Naive thymus-derived CD4-positive, alpha-beta T cell (primary cell): ENCODE data around the gene CHRNB1. TPM values are rescaled to one million over a fixed set of nuclear protein-coding genes. Genes with fewer than 3 reads are reported as not detected.

Experiments used
- ATAC-seq: fragments of 150-1000 bp; cut with Tn5 transposase; 2 replicates; pipeline ENCODE4 v1.10.0; 2021; ENCODE audit warnings: mild to moderate bottlenecking, moderate library complexity
- CTCF ChIA-PET: fragments of 350-600 bp; sonication (Branson Sonifier 250); formaldehyde crosslinking; loops from one replicate; lab custom pipeline; 2021; ENCODE audit warnings: antibody characterized with exemption; lab: Charles Lee
- POLR2A ChIA-PET: fragments of 350-600 bp; sonication (Branson Sonifier 250); formaldehyde crosslinking; loops from one replicate; lab custom pipeline; 2021; ENCODE audit warnings: antibody characterized with exemption, inconsistent platforms; lab: Charles Lee
- DNase-seq, 9 donors: peaks; one replicate each; pipeline versions ENCODE4 v3.0.0 to v3.0.0-alpha.2; 2020 to 2022; ENCODE audit warnings: mixed read lengths in 1 of 9
- H3K27ac ChIP-seq: one replicate; pipeline ENCODE4 v1.7.0; 2013; ENCODE audit warnings: mild to moderate bottlenecking, low read depth, low read length, moderate library complexity
- H3K27me3 ChIP-seq, 2 donors: one replicate each; pipeline ENCODE4 v1.7.0; 2013; ENCODE audit warnings: low read length in 2 of 2, mild to moderate bottlenecking in 2 of 2, moderate library complexity in 2 of 2; ENCODE audit not compliant: control insufficient read depth in 2 of 2, insufficient read depth in 2 of 2
- H3K36me3 ChIP-seq, 3 experiments: 1 replicate in 2 of 3; 2 replicates in 1 of 3; pipeline ENCODE4 v1.7.0; 2013; ENCODE audit warnings: low read length in 3 of 3, mild to moderate bottlenecking in 3 of 3, moderate library complexity in 1 of 3; ENCODE audit not compliant: insufficient read depth in 3 of 3, control insufficient read depth in 2 of 3
- H3K4me1 ChIP-seq, 2 donors: one replicate each; pipeline ENCODE4 v1.7.0; 2013; ENCODE audit warnings: low read length in 2 of 2, mild to moderate bottlenecking in 2 of 2, moderate library complexity in 1 of 2; ENCODE audit not compliant: control insufficient read depth in 2 of 2, insufficient read depth in 2 of 2
- H3K4me3 ChIP-seq: 2 replicates; pipeline ENCODE4 v1.7.0; 2013; ENCODE audit warnings: mild to moderate bottlenecking, low read length
- H3K9me3 ChIP-seq, 3 experiments: 1 replicate in 2 of 3; 2 replicates in 1 of 3; pipeline ENCODE4 v1.7.0; 2013; ENCODE audit warnings: low read length in 3 of 3; ENCODE audit not compliant: control insufficient read depth in 2 of 3
- H3K27ac Mint-ChIP-seq, 9 donors: one replicate each; pipeline ENCODE4 v1.8.0; 2020 to 2022; ENCODE audit warnings: mixed read lengths in 9 of 9, mild to moderate bottlenecking in 8 of 9, moderate library complexity in 5 of 9, inconsistent platforms in 2 of 9
- H3K27me3 Mint-ChIP-seq, 5 donors: one replicate each; pipeline ENCODE4 v1.8.0; 2021 to 2022; ENCODE audit warnings: mixed read lengths in 5 of 5, mild to moderate bottlenecking in 1 of 5
- H3K36me3 Mint-ChIP-seq, 5 donors: one replicate each; pipeline ENCODE4 v1.8.0; 2020 to 2022; ENCODE audit warnings: mixed read lengths in 5 of 5, mild to moderate bottlenecking in 3 of 5, inconsistent platforms in 1 of 5
- H3K4me1 Mint-ChIP-seq, 7 donors: one replicate each; pipeline ENCODE4 v1.8.0; 2020 to 2022; ENCODE audit warnings: mixed read lengths in 7 of 7, mild to moderate bottlenecking in 3 of 7, inconsistent platforms in 1 of 7
- H3K4me3 Mint-ChIP-seq, 10 donors: one replicate each; pipeline ENCODE4 v1.8.0; 2020 to 2022; ENCODE audit warnings: mild to moderate bottlenecking in 10 of 10, mixed read lengths in 10 of 10, moderate library complexity in 6 of 10, inconsistent platforms in 2 of 10
- H3K9me3 Mint-ChIP-seq, 11 donors: one replicate each; pipeline ENCODE4 v1.8.0; 2020 to 2022; ENCODE audit warnings: mixed read lengths in 11 of 11, mild to moderate bottlenecking in 4 of 11, inconsistent platforms in 1 of 11, moderate library complexity in 1 of 11
- intact Hi-C, 2 donors: fragments of 100-400 bp; cut with micrococcal nuclease; formaldehyde crosslinking; loops; one replicate each; pipeline ENCODE4 v1.15.1; 2023
- polyA plus RNA-seq, 2 donors: library from polyadenylated mRNA; unstranded; fragments of 300-500 nt; fragmentation: Illumina TruSeq; gene quantifications; one replicate each; pipeline ENCODE4 v1.2.3, GENCODE V29; 2021
- total RNA-seq, 6 experiments: library from RNA in 5 of 6; stranded (reverse) in 5 of 6; gene quantifications; 1 replicate in 5 of 6; 2 replicates in 1 of 6; pipeline ENCODE4 v1.2.3 and lab custom pipeline; 2021 to 2026

Gene CHRNB1
- total and polyA plus RNA-seq, 7 experiments from 2014 or later = 6.0 to 24.8 (median 7.3) TPM

DNA sequence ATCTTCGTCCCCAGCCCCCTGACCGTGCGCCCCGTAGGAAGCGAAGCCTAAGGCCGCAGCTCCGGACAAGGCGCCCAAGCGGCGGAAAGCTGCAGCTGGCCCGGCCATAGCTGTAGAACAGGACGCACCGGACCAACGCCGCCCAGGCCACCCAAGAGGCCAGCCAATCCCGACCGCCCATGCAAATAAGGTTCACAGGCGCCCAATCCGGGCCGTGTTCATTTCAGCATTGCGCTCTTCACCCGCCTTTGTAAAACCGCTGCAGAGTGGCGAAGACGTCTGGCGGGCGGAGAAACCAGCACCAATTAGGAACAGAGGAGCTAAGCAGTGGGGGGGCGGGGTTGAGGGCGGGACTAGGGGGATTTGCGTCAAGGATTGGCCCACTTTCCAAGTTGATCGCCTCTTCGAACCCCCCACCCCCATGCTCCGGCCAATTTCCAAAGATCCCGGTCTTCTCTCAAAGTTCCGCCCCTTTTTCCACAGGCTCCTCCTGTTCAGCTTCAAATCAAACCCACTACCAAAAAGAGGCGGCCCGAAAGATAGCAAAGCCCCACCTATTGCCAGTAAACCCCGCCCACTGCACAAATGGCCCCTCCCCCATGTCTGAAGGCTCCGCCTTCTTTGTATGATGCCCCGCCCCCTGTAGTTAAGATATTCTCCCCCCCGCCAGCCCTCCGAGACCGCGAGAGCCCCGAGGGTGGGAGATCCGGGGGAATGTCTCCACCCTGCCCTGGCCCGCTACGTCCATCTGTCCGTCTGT is 40.7 kb upstream of the CHRNB1 start, which contains the start of gene TMEM256:
TMEM256 (minus strand) TSS at position 121 of the 760 bp plus-strand sequence; CDS start at position 108, 13 bp downstream.
- peaks cover 9 to 10% of the 10 kb centered on the region in 2 donors for H3K4me1 ChIP-seq
- peak; percentile 93 for ATAC-seq
- peak within 1 kb of the TSS; percentile 78 for H3K27ac ChIP-seq
- DNase-seq = peak; percentile 79 to 96 (median 91)
- no peaks in the 10 kb centered on the region for H3K9me3 ChIP-seq
- peaks cover 0 to 3% (median 0%) of the 10 kb centered on the region in 3 experiments for H3K36me3 ChIP-seq
- POLR2A ChIA-PET = interaction anchor here (0.8 to 3.7 kb wide), 17 partner anchors 9 to 283 kb away, joined by 3 to 38 read pairs (median 5); partner anchors contain the start of genes ATP1B2, MPDU1, NEURL4 and PLSCR3
- Mint-ChIP-seq H3K9me3 (peaks cover 0 to 1% (median 0%) of the 10 kb centered on the region in 11 donors), H3K27me3 (peaks cover 0 to 23% (median 0%) of the 10 kb centered on the region in 5 donors), H3K4me3 (peak within 1 kb of the TSS; percentile 87 to 98 (median 96)), H3K4me1 (peaks cover 8 to 25% (median 21%) of the 10 kb centered on the region in 7 donors), H3K27ac (peak within 1 kb of the TSS; percentile 91 to 100 (median 96)), H3K36me3 (peaks cover 0 to 4% (median 0%) of the 10 kb centered on the region in 5 donors)
- peak within 1 kb of the TSS; percentile 95 for H3K4me3 ChIP-seq
- intact Hi-C loops = loop anchor here (1.0 to 5.0 kb wide), 18 partner anchors 10 to 283 kb away; partner anchors contain the start of genes EIF5A (in 2 of the 2), PLSCR3 (in 2 of the 2), POLR2A (in 2 of the 2) and TMEM102 (in 2 of the 2)
- CTCF ChIA-PET = interaction anchor here (0.6 to 1.1 kb wide), 5 partner anchors 18 to 185 kb away, joined by 3 to 4 read pairs (median 3); no protein-coding TSS in a partner anchor
- no peaks in the 10 kb centered on the region for H3K27me3 ChIP-seq

DNA sequence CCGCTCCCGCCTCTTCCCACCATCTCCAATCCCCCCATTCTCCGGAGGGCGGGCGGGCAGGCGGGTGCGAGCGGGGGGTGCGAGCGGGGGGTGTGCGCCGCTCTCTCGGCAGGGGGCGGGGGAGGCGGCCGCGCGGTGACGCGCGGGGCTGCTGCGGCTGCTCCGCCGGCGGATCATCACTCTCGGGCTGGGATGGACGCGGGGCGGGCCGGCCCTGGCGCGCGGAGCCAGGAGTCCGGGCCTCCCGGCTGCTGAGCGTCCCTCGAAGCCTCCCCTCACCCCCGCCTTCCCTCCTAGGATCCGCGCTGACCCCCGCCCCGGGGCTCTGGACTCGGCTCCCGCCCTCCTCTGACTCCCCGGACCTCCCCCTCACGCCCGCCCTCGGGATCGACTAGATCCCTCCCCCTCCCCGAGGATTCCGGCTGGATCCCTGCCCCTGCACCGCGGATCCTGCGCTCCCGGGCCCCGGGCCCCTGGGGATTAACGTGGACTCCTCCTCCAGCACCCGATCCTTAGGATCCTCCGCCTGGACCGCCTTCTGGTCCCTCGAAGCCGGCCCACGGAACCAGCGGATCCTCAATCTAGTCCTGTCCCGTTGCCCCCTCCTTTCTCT is 40.0 kb upstream of the CHRNB1 start:
- H3K36me3 ChIP-seq = peaks cover 0 to 3% (median 0%) of the 10 kb centered on the region in 3 experiments
- ATAC-seq = peak; percentile 61
- Mint-ChIP-seq H3K27me3 (peaks cover 0 to 28% (median 0%) of the 10 kb centered on the region in 5 donors), H3K27ac (peak overlapping the region; percentile 91 to 100 (median 96)), H3K4me1 (peaks cover 15 to 28% (median 21%) of the 10 kb centered on the region in 7 donors), H3K4me3 (peak overlapping the region; percentile 87 to 98 (median 96)), H3K9me3 (peaks cover 0 to 1% (median 0%) of the 10 kb centered on the region in 11 donors), H3K36me3 (no peaks in the 10 kb centered on the region)
- H3K27me3 ChIP-seq = no peaks in the 10 kb centered on the region
- DNase-seq = peak in 2 of 9 donors; percentile 22 to 78
- intact Hi-C loops = loop anchor here (1.0 to 5.0 kb wide), 18 partner anchors 11 to 282 kb away; partner anchors contain the start of genes EIF5A (in 2 of the 2), PLSCR3 (in 2 of the 2), POLR2A (in 2 of the 2) and TMEM102 (in 2 of the 2)
- H3K4me1 ChIP-seq = peaks cover 9 to 10% of the 10 kb centered on the region in 2 donors
- H3K27ac ChIP-seq = peak overlapping the region; percentile 78
- CTCF ChIA-PET = interaction anchor here (0.7 to 1.1 kb wide), 3 partner anchors 19 to 185 kb away, joined by 3 read pairs; no protein-coding TSS in a partner anchor
- H3K9me3 ChIP-seq = no peaks in the 10 kb centered on the region
- POLR2A ChIA-PET = interaction anchor here (0.7 to 3.7 kb wide), 14 partner anchors 9 to 282 kb away, joined by 3 to 38 read pairs (median 6); partner anchors contain the start of genes MPDU1, NEURL4, PLSCR3 and POLR2A
- H3K4me3 ChIP-seq = peak overlapping the region; percentile 95

DNA sequence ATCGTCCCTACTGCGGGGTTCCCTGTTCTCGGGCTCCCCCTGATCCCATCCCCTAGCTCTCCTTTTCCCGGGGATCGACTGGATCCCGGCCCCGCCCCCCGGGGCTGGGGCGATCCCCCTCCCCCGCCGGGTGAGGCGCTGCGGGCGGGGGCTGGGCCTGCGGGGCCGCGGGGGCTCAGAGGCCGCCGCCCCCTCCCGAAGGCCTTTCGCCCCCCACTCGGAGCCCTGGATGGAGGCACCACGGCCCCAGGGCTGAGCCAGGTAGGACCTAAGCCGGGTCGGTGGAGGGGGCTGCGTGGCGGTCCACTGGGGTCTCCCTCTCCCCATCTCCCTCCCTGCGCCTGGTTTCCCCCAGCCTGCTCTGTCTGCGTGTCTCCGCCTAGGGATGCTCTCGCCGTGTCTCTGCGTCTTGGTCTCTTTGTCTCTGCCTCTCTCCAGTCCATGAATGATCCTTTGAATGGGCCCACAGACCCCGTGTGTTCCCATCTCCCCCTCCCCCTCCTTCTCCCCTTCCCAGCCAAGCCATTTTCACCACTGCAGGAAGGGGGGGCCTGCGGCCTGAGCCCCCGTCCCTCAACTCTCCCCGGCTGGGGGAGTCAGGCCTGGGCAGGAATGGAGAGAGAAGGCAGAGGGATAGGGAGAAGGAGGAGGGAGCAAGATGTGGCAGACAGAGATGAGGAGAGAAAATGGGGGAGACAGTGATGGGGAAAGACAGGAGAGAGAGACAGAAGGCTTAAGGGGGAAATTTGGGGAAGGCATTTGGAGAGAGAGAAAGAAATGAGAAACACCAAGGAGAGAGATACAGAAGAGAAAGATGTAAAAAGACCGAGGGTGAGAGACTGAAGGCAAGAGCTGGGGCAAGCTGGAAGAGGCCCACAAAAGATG is 39.3 kb upstream of the CHRNB1 start:
- ChIA-PET CTCF (interaction anchor here (0.6 kb wide), 1 partner anchor 337 kb away, joined by 4 read pairs; no protein-coding TSS in a partner anchor), POLR2A (interaction anchor here (0.7 to 3.7 kb wide), 4 partner anchors 11 to 178 kb away, joined by 3 to 38 read pairs (median 6); partner anchors contain the start of genes MPDU1 and PLSCR3)
- DNase-seq = peak in 1 of 9 donors; percentile 30
- H3K27ac Mint-ChIP-seq = peak overlapping the region; percentile 49 to 87 (median 75)
- peaks cover 0 to 1% (median 0%) of the 10 kb centered on the region in 11 donors for H3K9me3 Mint-ChIP-seq
- H3K4me3 Mint-ChIP-seq = peak overlapping the region; percentile 61 to 97 (median 86)
- Histone ChIP-seq H3K4me1 (peaks cover 9 to 10% of the 10 kb centered on the region in 2 donors), H3K27ac (peak overlapping the region; percentile 78), H3K36me3 (peaks cover 0 to 3% (median 0%) of the 10 kb centered on the region in 3 experiments), H3K9me3 (no peaks in the 10 kb centered on the region), H3K27me3 (no peaks in the 10 kb centered on the region), H3K4me3 (peak overlapping the region; percentile 95)
- peaks cover 16 to 28% (median 21%) of the 10 kb centered on the region in 7 donors for H3K4me1 Mint-ChIP-seq
- H3K36me3 Mint-ChIP-seq = no peaks in the 10 kb centered on the region
- no peak for ATAC-seq
- intact Hi-C loops = loop anchor here (2.0 kb wide), 2 partner anchors 91 to 281 kb away; partner anchors contain the start of genes GPS2 (in 1 of the 2) and TP53 (in 1 of the 2)
- H3K27me3 Mint-ChIP-seq = peaks cover 0 to 31% (median 0%) of the 10 kb centered on the region in 5 donors

DNA sequence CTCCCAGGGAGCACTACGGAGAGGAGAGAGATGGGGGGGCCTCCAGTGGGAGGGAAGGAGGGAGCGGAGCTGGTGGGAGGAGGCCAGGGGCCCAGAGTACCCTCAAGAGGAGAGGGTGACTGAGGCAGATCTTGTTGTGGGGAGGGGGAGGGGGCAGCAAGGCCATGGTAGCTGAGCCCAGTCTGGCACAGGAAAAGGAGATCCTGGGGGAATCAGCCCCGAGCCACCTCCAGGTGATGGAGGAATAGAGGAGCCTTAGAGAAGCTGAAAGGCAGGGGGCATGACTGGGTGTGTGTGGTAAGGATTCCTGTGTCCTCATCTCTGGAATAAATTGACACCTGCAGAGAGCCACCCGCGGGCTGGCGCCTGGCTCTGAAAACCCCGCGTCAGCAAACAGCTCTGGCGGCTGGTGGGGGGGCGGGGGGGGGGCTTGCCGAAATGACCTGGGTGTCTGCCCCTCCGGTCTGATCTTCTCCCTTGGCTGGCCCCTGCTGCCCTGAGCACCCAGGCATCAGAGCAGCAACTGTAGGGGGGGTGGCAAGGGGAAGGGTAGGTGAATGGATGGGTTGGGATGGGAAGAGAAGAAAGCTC is 38.5 kb upstream of the CHRNB1 start:
- intact Hi-C loops = no loop called here
- Histone ChIP-seq H3K4me1 (peaks cover 9 to 10% of the 10 kb centered on the region in 2 donors), H3K27ac (no peak overlapping the region), H3K9me3 (no peaks in the 10 kb centered on the region), H3K27me3 (no peaks in the 10 kb centered on the region), H3K4me3 (no peak overlapping the region), H3K36me3 (peaks cover 0 to 3% (median 0%) of the 10 kb centered on the region in 3 experiments)
- Mint-ChIP-seq H3K27me3 (peaks cover 0 to 31% (median 0%) of the 10 kb centered on the region in 5 donors), H3K4me1 (peaks cover 16 to 28% (median 21%) of the 10 kb centered on the region in 7 donors), H3K36me3 (no peaks in the 10 kb centered on the region), H3K4me3 (peak overlapping the region; percentile 58 to 96 (median 78)), H3K27ac (peak overlapping the region in 7 of 9 donors; percentile 49 to 87 (median 66)), H3K9me3 (peaks cover 0 to 1% (median 0%) of the 10 kb centered on the region in 11 donors)
- ATAC-seq (no peak), DNase-seq (no peak)
- POLR2A ChIA-PET = interaction anchor here (1.1 to 1.4 kb wide), 4 partner anchors 12 to 71 kb away, joined by 3 to 4 read pairs (median 4); partner anchors contain the start of gene PLSCR3
- CTCF ChIA-PET = interaction anchor here (0.6 kb wide), 1 partner anchor 336 kb away, joined by 4 read pairs; no protein-coding TSS in a partner anchor

DNA sequence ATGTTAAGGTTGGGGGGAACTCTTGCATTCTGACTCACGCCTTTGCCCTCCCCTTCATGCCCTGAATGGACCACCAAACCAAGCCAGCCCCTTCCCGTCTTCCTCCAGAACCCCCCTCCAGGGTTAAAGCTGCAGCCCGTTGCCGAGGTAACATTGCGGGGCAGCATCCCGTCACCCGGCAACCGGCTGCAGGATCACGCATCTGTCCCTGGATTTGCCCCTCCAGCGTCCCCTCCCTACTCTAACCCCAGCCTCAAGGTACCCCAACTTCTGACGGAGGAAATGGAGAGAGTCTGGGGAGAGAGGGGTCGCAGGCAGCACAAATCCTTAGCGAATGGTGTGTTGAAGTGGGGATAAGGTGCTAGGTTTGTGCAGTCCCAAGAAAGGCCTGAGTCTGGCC is 37.8 kb upstream of the CHRNB1 start:
- intact Hi-C loops = no loop called here
- Mint-ChIP-seq H3K36me3 (no peaks in the 10 kb centered on the region), H3K4me3 (peak overlapping the region in 5 of 10 donors; percentile 12 to 87 (median 64)), H3K27me3 (peaks cover 0 to 31% (median 0%) of the 10 kb centered on the region in 5 donors), H3K9me3 (peaks cover 0 to 1% (median 0%) of the 10 kb centered on the region in 11 donors), H3K4me1 (peaks cover 16 to 23% (median 19%) of the 10 kb centered on the region in 7 donors), H3K27ac (peak overlapping the region in 2 of 9 donors; percentile 38 to 70)
- Histone ChIP-seq H3K27me3 (no peaks in the 10 kb centered on the region), H3K27ac (no peak overlapping the region), H3K36me3 (peaks cover 0 to 3% (median 0%) of the 10 kb centered on the region in 3 experiments), H3K4me3 (no peak overlapping the region), H3K9me3 (no peaks in the 10 kb centered on the region), H3K4me1 (peaks cover 9 to 10% of the 10 kb centered on the region in 2 donors)
- no peak for DNase-seq
- no peak for ATAC-seq
- CTCF ChIA-PET = interaction anchor here (1.1 kb wide), 1 partner anchor 24 kb away, joined by 4 read pairs; no protein-coding TSS in a partner anchor
- POLR2A ChIA-PET = interaction anchor here (1.1 to 2.4 kb wide), 5 partner anchors 13 to 70 kb away, joined by 3 to 14 read pairs (median 4); partner anchors contain the start of genes PLSCR3 and TMEM102
